Parathyroid adenoma (tissue), 2 donors: Measurements from ENCODE around the gene OTUD4.

ENCODE experiments used
- H2AFZ ChIP-seq: fragments of 300-600 bp; sonication (generic); one replicate; pipeline ENCODE4 v1.7.0; 2017; ENCODE audit warnings: antibody characterized with exemption, mild to moderate bottlenecking
- H3K27ac ChIP-seq: fragments of 300-600 bp; sonication (generic); one replicate; pipeline ENCODE4 v1.7.0; 2017
- H3K27me3 ChIP-seq: fragments of 300-600 bp; sonication (generic); one replicate; pipeline ENCODE4 v1.7.0; 2017; ENCODE audit warnings: low read length; ENCODE audit not compliant: control insufficient read depth, insufficient read depth
- H3K36me3 ChIP-seq: fragments of 300-600 bp; sonication (generic); one replicate; pipeline ENCODE4 v1.7.0; 2017; ENCODE audit warnings: low read length; ENCODE audit not compliant: control insufficient read depth, insufficient read depth
- H3K4me1 ChIP-seq: fragments of 300-600 bp; sonication (generic); one replicate; pipeline ENCODE4 v1.7.0; 2017; ENCODE audit warnings: control low read depth
- H3K4me2 ChIP-seq: fragments of 300-600 bp; sonication (generic); one replicate; pipeline ENCODE4 v1.7.0; 2017; ENCODE audit warnings: low read length
- H3K4me3 ChIP-seq: fragments of 300-600 bp; sonication (generic); one replicate; pipeline ENCODE4 v1.7.0; 2017; ENCODE audit warnings: low read depth, low read length
- H3K79me2 ChIP-seq: fragments of 300-600 bp; sonication (generic); one replicate; pipeline ENCODE4 v1.7.0; 2017; ENCODE audit warnings: control low read depth
- H3K9ac ChIP-seq: fragments of 300-600 bp; sonication (generic); one replicate; pipeline ENCODE4 v1.7.0; 2017; ENCODE audit warnings: mild to moderate bottlenecking
- H3K9me3 ChIP-seq: fragments of 300-600 bp; sonication (generic); one replicate; pipeline ENCODE4 v1.7.0; 2017; ENCODE audit warnings: low read length; ENCODE audit not compliant: control insufficient read depth
- CTCF ChIP-seq: fragments of 300-600 bp; sonication (generic); IDR thresholded peaks from one replicate; pipeline ENCODE4 v1.7.0; 2017; ENCODE audit warnings: antibody characterized with exemption, mild to moderate bottlenecking
- donor health status: primary hyperparathyroidism.

The OTUD4 gene

GRCh38 chr4:145177511-145177905, 2.9 kb downstream of the OTUD4 start:
- Histone ChIP-seq H3K27me3 (no peaks in the 10 kb centered on the region), H3K79me2 (peaks cover 28% of the 10 kb centered on the region), H3K9ac (no peak overlapping the region), H3K4me3 (peak overlapping the region; percentile 74), H3K4me2 (peak overlapping the region; percentile 90), H3K36me3 (no peaks in the 10 kb centered on the region), H3K27ac (peak overlapping the region; percentile 57), H3K9me3 (no peaks in the 10 kb centered on the region), H3K4me1 (peaks cover 3% of the 10 kb centered on the region), H2AFZ (no peak overlapping the region)
- TF ChIP-seq CTCF, result no peak

- no peak for TF ChIP-seq CTCF
Observed at GRCh38 chr4:145176641-145177432, 3.6 kb downstream of the OTUD4 start.

GRCh38 chr4:145171911-145172310, 8.5 kb downstream of the OTUD4 start:
- no peaks in the 10 kb centered on the region for H3K27me3 ChIP-seq
- no peaks in the 10 kb centered on the region for H3K4me1 ChIP-seq
- no peak for TF ChIP-seq CTCF
- H3K9ac ChIP-seq, result no peak overlapping the region
- H2AFZ ChIP-seq, result no peak overlapping the region
- peaks cover 23% of the 10 kb centered on the region for H3K79me2 ChIP-seq
- no peaks in the 10 kb centered on the region for H3K9me3 ChIP-seq
- H3K36me3 ChIP-seq, result no peaks in the 10 kb centered on the region
- no peak overlapping the region for H3K4me3 ChIP-seq
- no peak overlapping the region for H3K27ac ChIP-seq
- H3K4me2 ChIP-seq, result no peak overlapping the region

More at GRCh38 chr4:145176641-145177432, 3.6 kb downstream of the OTUD4 start:
- peaks cover 28% of the 10 kb centered on the region for H3K79me2 ChIP-seq
- no peaks in the 10 kb centered on the region for H3K27me3 ChIP-seq
- peaks cover 3% of the 10 kb centered on the region for H3K4me1 ChIP-seq
- no peaks in the 10 kb centered on the region for H3K9me3 ChIP-seq
- H3K9ac ChIP-seq, result no peak overlapping the region
- peak overlapping the region; percentile 74 for H3K4me3 ChIP-seq
- peak overlapping the region; percentile 57 for H3K27ac ChIP-seq
- H3K36me3 ChIP-seq, result no peaks in the 10 kb centered on the region
- no peak overlapping the region for H2AFZ ChIP-seq
- peak overlapping the region; percentile 90 for H3K4me2 ChIP-seq

GRCh38 chr4:145170223-145170622, 10.2 kb downstream of the OTUD4 start:
- no peaks in the 10 kb centered on the region for H3K36me3 ChIP-seq
- H3K27me3 ChIP-seq, result no peaks in the 10 kb centered on the region
- H3K4me3 ChIP-seq, result no peak overlapping the region

More at GRCh38 chr4:145170223-145170622, 10.2 kb downstream of the OTUD4 start:
- Histone ChIP-seq H3K4me1 (no peaks in the 10 kb centered on the region), H3K9ac (no peak overlapping the region), H2AFZ (no peak overlapping the region), H3K79me2 (peaks cover 14% of the 10 kb centered on the region), H3K9me3 (no peaks in the 10 kb centered on the region), H3K27ac (no peak overlapping the region), H3K4me2 (no peak overlapping the region)
- TF ChIP-seq CTCF, result no peak
